HG03280 (cell line): ENCODE results near the gene KIAA0753.

Experiments used
- ATAC-seq: cut with Tn5 transposase; IDR thresholded peaks from one replicate; pipeline ENCODE4 v1.9.1; 2021; ENCODE audit warnings: mild to moderate bottlenecking, moderate library complexity; ENCODE audit not compliant: unreplicated experiment

Gene KIAA0753

DNA sequence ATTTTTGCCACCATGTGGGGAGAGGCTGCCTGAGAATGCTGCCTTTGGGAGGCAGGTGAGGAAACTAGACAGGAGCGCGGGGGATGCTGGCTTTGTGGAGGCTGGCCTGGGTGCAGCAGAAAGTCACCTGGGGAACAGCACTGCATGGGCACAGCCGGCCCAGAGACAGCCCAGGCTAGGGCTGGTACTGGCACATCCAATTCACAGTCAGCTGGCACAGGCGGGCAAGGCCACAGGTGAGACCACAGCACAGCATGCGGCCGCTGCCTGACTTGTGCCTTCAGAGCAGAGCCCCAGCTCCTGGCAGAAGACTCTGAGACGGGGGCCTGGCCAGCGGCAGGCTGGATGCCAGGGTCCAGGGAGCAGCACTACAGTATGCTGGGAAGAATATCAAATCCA is 67.5 kb downstream of the KIAA0753 start:
- ATAC-seq: no peak

DNA sequence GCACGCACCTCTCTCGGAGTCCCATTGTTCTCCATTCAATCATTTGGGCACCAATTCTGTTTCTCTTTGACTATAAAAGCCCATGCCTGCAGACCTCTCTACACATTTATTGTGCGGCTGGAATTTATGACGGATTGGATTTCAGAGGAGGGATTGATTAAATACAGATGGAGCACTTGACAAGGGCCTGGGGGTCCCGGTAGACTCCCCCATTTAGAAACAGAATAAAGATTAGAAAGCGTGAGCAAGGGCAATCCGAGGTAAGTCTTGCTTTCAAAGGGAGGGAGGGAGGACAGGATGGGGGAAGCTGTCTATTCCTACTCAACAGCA is 69.1 kb downstream of the KIAA0753 start:
- no peak for ATAC-seq

DNA sequence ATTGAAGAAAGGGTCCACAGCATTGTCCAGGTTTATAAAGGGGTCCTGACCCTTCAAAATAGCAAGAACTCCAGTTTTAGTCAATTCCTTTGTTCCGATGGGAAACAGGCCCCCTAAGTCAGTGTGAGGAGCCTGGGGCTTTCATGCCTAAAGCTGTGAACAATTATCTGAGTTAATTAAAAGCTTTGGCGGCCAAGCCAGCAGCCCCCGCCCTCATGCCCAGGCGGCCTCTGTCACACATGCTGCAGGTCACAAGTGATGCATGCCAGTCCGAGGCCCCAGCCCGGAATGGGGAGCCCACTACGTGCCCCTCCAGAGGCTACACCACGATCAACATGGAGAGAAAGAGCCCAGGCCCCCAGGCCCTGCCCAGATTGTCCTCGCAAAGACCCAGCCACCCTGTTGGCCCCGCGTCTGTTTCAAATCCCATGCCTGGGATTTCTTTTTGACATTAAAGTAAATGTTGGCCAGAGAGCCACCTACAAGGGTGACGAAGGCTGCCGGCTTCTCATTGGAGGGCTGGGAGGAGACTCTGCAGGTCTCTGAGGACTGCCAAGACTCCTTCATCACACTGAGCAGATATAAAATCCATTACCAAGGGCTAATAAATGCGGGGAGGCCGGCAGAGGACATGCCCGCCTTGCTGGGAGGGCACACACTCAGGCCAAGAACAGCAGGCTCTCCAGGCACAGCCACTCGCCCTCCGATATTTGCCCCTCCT is 69.6 kb downstream of the KIAA0753 start:
- ATAC-seq: no peak

DNA sequence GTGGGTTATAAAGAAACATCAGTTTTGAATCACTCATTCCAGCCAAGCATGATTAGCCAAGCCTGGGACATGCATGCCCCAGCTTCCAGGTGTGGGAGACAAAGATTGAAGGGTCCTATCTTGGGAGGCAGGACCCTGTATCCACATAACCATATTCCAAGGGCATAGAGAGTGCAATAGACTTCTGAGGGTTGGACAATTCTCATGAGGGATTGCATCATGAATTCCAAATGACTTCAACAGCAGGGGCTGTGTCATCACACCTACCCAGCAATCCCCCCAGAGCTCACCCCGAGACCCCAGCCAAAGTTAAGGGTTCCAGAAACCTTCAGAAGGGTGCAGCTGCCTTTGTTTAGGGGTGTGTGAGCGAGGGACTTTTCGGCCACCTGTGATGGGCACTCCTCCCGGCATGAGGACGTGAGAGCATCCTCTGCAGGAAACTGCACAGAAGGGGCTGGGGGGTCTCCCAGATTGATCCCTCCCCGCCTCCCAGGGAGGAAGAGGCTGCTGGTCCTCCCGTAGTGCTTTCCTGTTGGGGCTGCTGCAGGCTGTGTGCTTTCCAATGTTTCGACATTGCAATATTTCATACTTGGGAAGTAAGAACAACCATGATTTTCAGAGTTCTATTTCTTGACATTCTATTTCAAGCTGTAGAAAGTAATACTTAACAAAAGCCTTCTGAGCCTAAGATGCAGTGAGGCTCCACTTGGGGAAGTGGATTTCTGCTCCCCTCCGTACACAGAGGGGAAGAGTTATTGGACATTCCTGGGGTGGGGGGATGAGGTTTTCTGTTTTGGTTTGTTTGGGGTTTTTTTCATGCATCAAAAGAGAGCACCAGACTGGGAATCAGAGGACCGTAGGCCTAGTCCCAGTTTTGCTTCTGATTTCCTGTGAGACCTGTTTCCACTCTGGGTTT is 70.9 kb downstream of the KIAA0753 start:
- no peak for ATAC-seq

DNA sequence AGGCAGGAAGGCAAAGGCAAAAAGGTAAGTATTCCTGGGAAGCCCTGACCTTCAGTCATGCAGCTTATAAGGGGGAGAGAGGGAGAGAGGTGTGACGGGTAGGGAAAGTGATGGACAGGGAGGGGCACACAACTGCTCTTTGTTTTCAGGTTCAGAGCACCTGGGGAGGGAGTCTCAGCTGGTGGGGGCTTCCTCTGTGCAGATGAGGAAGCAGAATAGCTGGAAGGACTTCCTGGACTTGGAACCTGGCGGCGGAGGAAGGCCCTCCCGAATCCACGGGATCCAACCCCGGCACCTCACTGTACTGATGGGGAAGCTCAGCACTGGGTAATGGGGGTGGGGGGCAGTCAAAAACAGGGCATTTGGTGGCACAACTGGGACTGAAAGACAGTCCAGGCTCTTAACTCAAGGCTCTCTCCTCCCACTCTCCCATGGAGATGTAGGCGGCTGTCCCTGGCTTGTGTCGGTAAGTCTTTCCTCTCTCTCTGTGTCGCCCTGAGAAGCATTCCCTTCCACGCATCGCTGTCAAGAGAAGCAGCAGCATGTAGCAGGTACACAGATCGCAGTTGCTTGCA is 72.2 kb downstream of the KIAA0753 start:
- no peak for ATAC-seq

DNA sequence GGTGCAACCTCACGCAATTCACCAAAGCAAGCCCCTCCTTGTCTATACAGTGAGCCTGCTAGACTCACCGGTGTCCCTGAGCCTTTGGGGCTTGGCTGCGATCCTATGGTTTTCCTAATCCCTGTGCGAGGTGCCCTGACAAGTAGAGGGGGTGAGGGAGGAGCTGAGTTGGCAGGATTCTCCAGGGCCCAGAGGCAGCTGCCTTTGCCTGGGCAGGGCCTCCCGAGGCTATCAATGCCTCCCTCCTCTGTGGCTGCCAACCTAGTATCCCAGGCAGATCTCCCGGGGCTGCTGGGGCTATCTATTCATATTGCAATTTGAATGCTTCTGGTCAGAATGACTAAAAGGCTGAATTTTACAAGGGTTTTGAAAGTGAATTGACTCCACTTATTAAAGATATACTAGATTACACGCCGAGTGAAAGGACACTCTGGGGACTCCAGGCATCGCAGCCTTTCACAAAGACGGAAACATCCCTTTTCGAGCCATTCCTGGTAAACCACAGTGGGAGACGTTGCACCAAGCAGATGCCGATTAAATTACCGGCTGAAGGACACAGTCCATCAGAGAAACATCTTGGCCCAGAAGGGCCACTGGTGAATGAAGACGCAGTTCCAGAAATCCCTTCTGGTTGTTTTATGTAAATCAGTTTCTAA is 72.9 kb downstream of the KIAA0753 start:
- no peak for ATAC-seq

DNA sequence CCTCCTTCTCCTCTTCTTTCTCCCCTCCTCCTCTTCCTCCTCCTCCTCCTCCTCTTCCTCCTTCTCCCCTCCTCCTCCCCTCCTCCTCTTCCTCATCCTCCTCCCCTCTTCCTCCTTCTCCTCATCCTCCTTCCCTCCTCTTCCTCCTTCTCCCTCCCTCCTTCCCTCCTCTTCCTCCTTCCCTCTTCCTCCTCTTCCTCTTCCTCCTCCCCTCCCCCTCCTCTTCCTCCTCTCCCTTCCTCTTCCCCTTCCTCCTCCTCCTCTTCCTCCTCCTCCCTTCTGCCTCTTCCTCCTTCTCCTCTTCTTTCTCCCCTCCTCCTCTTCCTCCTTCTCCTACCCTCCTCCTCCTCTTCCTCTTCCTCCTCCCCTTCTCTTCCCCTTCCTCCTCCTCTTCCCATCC is 79.1 kb downstream of the KIAA0753 start:
- no peak for ATAC-seq

DNA sequence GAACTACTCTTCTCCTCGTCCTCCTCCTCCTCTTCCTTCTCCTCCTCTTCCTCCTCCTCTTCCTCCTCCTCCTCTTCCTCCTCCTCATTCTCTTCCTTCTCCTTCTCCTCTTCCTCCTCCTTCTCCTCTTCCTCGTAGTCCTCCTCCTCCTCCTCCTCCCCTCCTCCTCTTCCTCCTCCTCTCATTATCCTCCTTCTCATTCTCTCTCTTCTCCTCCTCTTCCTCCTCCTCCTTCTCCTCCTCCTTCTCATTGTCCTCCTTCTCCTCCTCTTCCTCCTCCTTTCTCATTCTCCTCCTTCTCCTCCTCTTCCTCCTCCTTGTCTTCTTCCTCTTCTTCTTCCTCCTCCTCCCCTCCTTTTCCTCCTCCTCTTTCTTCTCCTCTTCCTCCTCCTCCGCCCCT is 80.0 kb downstream of the KIAA0753 start:
- ATAC-seq: no peak

DNA sequence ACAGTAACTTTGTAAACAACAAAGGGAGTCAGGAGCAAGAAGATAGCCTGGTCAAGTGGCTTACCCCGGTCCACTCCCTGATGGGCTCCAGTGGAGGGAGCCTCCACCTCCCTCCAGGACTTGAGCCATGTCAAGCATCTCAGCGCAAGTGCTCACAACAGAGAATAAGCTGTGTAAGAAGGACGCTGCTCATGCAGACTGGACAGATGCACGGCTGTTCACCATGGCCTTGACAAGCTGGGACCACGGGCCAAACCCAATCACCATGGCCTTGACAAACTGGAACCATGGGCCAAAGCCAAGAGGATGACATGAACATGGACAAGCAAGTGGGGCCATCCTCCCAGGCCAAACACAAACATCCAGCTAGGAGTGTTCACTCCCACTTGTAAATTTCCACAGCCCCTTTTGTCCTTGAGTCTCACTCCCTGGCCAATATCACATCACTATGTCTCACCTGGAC is 80.7 kb downstream of the KIAA0753 start:
- no peak for ATAC-seq

DNA sequence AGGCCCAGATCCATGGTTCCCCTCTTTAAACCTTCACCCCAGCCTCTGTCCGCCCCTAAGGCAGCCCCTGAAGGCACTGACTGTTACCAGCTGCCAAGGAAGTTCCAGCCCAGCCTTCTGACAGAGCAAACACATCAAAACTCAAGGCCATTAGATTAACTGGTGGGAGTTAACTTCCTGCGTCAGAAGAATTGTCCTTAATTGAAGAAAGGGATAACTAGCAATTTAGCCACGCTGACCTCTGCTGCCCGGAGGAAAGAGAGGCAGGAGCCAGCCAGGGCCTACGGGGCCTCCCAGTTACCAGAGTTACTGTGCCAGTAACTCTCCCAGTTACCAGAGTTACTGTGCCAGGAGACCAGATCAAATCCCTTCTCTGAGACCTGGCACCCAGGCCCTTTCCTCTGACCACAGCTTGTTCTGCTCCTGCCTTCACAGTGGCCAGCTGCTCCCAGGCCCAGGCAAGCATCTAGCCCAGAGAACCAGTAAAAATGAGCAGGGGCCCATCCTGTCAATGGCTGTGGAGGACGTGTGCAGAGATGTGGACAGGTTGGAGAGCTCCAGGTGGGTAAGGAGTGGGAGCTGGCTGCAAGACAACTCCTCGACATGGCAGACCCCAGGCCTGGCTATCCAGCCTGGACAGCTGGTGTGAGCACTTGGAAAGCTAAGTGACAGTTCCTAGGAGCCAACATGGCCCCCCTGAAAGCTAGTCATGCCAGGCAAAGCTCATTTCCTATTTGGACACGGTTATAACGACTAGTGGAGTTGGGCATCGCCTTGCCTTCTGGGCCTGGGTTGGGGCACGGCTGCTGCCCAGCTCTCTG is 81.4 kb downstream of the KIAA0753 start:
- no peak for ATAC-seq

DNA sequence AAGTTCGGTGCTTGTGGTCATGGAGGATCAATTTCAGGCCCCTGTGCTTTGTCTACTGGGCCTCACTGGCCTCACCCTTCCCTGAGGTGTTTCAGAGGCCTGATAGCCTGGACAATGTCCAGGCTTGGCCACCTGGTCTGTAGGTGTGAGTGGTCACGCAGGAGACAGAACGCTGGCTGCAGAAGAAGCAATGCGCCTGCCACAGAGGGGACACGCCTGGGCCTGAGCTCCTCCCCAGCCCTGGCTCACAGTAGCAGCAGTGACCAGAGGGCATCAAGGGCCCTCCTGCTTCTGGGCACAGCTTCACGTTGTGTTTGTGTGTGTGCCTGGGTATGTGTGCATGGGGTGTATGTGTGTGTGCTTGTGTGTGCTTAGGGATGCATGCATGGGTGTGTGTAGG is 82.2 kb downstream of the KIAA0753 start:
- no peak for ATAC-seq

DNA sequence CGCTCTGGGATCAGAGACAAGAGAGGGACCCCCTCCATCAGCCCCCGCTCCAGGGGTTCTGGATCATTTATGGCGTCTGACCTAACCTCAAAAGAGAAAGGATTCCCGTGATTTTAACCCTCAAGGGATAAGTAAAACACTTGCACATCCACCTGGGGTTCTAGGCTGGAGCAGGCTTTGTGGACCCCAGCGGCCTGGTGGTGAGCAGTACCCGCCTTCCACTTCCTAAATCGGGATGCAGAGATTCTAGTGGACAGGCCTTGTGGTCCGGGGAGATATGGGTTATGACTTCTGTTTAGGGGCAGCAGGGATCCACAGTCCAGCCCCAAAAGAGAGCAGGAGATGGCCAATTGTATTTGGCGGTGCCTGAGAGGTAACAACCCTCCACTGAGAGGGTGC is 83.5 kb downstream of the KIAA0753 start:
- ATAC-seq: no peak

DNA sequence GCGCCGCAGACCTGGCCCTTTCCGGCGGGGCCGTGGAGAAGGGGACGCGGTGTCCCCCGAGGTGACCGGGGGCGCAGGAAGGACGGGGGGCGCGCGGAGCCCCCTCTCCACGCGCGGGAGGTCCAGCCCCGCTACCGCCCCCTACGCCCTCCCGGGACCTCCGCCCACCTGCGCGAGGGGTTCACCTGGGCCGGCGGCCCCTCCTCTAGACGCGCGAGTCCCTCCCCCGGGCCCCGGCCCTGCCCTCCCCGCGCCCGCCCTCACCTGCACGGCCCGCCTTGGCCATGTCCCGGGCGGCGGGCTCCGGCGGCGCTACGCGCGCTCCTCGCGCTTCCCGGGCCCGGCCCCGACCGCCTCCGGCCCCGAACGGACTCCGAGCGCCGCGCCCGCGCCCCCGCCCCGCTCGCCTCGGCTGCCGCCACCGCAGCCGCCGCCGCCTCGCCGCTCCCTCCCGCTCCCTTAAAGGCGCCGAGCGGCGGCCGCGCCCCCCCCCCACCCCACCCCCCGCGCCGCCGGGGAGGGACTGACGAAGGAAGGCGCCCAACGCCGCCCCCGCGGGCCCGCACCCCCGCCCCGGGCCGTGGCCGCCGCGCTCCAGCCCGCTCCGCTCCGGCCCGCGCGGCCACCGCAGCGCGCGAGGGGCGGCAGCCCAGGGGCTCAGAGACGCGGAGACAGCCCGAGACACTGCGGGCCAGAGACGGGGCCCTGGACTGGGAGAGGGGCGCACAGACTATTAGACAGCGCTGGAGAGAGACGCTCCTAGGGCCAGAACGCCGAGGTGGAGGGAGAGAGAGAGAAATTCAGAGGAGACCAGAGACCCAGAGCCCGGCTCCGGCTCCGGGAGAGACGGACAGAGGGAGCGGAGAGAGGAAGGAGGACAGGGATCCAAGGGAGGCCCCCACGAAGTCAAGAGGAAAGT is 84.1 kb downstream of the KIAA0753 start, which contains the start of gene PITPNM3:
Gene PITPNM3 (minus strand): TSS at position 435 of the 919 bp plus-strand sequence. CDS start 149 bp downstream, at position 286.
- no peak for ATAC-seq

DNA sequence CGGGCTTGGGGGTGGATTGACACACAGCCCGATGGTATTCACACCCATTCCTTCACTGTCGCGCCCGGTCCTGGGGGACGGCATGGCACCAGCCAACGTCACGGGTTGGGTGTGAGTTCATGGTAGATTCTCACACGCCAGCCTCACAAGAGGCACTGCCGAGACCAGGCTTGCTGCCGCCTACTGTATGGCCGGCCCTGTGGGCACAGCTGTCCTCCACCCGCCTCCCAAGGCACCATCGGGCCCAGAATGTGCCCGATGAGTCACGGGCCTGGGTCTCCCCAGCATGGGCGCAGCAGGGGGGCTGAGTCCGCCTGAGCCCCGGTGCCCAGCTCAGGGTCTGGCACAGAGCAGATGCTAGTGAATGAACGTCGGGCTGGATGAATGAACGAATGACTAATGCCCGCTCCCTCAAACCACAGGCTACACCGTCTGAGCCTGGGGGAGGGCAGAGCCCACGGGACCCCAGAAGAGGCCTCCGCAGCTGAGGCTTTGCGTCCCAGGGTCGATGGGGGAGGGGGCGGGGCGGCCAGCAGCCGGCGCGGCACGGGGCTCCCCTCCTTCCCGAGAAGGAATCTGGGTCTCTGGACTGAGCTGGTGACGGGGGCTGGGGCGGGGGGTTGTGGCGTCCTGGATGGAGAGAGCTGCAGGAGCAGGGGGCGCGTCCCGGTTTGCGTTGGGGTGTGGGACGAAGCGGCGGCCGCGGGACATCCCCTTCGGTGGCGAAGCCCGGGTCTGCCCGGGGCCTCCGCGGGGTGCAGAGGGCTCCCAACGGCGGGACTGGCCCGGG is 85.0 kb downstream of the KIAA0753 start:
- no peak for ATAC-seq

DNA sequence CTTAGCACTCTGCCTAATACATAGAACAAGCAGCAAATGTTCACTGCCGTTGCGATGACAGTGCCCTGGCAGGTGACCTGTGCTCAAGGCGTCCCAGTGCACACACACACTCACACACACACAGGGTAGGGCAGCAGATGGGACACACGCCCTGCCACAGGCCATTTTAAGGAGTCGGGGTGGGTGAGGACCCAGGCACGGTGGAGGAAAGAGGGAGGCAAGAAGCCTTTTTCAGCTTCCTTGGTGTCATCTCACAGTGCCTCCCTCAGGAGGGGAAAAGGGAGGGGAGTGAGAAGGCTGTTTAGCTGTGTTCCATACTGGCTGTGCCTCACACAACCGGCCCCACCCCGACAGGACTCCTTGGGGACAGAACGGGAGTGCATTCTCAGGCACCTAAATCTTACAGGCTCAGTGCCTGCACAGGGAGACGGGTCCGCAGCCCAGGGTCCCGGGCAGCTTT is 85.6 kb downstream of the KIAA0753 start:
- no peak for ATAC-seq

DNA sequence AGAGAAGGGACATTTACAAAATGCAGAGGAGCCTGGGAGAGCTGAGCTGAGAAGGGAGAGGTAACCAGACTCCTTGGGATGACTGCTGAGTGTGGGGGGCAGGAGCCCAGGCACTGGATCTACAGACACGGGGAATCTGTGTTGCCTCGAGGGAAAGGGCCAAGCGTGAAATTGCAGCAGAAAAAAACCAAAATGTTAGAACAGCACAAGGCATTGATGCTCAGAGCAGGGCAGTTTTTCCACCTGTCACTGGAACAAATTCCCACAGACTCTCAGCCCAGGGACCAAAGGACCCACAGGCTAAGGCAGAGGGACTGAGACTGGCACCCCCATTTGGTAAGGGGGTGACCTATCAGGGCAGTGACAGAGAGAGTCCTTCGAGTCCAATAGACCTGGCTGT is 86.2 kb downstream of the KIAA0753 start:
- ATAC-seq: no peak

DNA sequence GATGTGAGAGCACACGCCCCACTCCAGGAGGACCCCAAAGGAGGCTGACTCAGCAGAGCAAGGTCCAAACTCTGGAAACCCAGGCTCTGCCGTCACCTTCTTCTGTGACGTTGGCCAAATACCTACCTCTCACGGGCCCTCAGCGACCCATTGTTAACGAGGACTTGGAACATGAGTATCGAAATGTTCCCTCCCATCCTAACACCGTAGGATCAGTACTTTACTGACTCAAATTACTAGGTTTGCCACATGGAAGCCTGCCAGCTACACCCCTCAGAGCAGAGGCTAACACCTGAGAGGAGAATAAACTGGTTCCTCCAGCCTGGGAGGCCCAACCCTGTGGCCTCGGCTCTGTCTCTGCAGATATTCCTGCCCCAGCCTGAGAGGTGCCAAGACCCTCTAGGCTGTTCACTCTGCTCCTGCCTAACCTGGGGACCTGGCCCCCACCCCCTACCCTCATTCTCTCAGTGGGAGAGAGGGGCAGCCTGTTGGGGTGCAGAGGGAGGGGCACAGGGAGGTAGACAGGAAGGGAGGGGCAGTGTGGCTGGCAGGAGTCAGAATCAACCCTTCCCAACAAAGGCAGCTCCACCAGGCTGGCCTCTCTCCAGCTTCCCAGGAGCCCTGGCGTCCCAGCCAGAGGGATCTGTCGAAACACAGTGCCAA is 88.5 kb downstream of the KIAA0753 start:
- ATAC-seq: no peak

DNA sequence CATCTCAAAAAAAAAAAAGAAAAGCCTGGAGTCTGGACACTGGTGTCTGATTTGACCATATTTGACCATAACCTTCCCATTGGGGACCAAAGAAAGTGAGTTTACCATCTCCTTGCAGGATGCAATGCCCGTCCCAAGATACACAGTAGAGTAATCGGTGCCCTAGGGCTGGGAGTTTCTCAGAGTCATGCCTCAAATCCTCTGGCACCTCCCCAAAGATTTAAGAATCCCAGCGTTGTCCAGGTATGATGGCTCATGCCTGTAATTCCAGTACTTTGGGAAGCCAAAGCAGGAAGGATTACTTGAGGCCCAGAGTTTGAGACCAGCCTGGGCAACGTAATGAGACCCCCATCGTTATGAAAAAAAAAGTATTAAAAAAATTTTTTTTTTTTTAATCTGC is 89.2 kb downstream of the KIAA0753 start:
- ATAC-seq: no peak
